HEK293T (cell line): ENCODE results near the gene MFRP.

Source experiments
- CTCF ChIA-PET: fragments of 350-600 bp; formaldehyde crosslinking; extraction: SDS; loops from one replicate; lab custom pipeline; 2021; ENCODE audit warnings: antibody characterized with exemption, inconsistent platforms; lab: Yijun Ruan, JAX
- POLR2A ChIA-PET: fragments of 350-600 bp; formaldehyde crosslinking; extraction: SDS; loops from one replicate; lab custom pipeline; 2020; ENCODE audit warnings: antibody characterized with exemption, inconsistent platforms; lab: Yijun Ruan, JAX
- DNase-seq: peaks from one replicate; pipeline ENCODE4 v3.0.0; 2012; ENCODE audit warnings: mixed read lengths; ENCODE audit errors: extremely low spot score
- ARNT ChIP-seq: fragments of 450-650 bp; IDR thresholded peaks from 2 replicates; pipeline ENCODE4 v1.6.1; 2017; ENCODE audit warnings: mild to moderate bottlenecking
- BHLHE40 ChIP-seq: fragments of 450-650 bp; IDR thresholded peaks from 2 replicates; pipeline ENCODE4 v1.6.1; 2016; ENCODE audit warnings: mild to moderate bottlenecking, moderate library complexity, borderline replicate concordance
- CTBP1 ChIP-seq: fragments of 450-650 bp; IDR thresholded peaks from 2 replicates; pipeline ENCODE4 v1.6.1; 2016; ENCODE audit warnings: borderline replicate concordance
- ELF4 ChIP-seq: fragments of 450-650 bp; IDR thresholded peaks from 2 replicates; pipeline ENCODE4 v1.6.1; 2017; ENCODE audit warnings: antibody characterized with exemption
- FOXA1 ChIP-seq: fragments of 450-650 bp; IDR thresholded peaks from 2 replicates; pipeline ENCODE4 v1.6.1; 2016; ENCODE audit warnings: mild to moderate bottlenecking
- FOXK2 ChIP-seq: fragments of 450-650 bp; IDR thresholded peaks from 2 replicates; pipeline ENCODE4 v1.6.1; 2016; ENCODE audit warnings: mild to moderate bottlenecking
- FOXM1 ChIP-seq: fragments of 450-650 bp; IDR thresholded peaks from 2 replicates; pipeline ENCODE4 v1.6.1; 2017; ENCODE audit warnings: mild to moderate bottlenecking, borderline replicate concordance
- HDGF ChIP-seq: fragments of 450-650 bp; IDR thresholded peaks from 2 replicates; pipeline ENCODE4 v1.6.1; 2017; ENCODE audit warnings: antibody characterized with exemption, borderline replicate concordance
- L3MBTL2 ChIP-seq: fragments of 450-650 bp; conservative IDR thresholded peaks from 2 replicates; pipeline ENCODE4 v1.6.1; 2016; ENCODE audit warnings: mild to moderate bottlenecking
- LEF1 ChIP-seq: fragments of 450-650 bp; IDR thresholded peaks from 2 replicates; pipeline ENCODE4 v1.6.1; 2017; ENCODE audit warnings: mild to moderate bottlenecking, borderline replicate concordance
- NFRKB ChIP-seq: fragments of 450-650 bp; IDR thresholded peaks from 2 replicates; pipeline ENCODE4 v1.6.1; 2016; ENCODE audit warnings: mild to moderate bottlenecking, moderate library complexity
- SP1 ChIP-seq: fragments of 450-650 bp; IDR thresholded peaks from 2 replicates; pipeline ENCODE4 v1.6.1; 2017
- SUZ12 ChIP-seq: fragments of 450-650 bp; IDR thresholded peaks from 2 replicates; pipeline ENCODE4 v1.6.1; 2016; ENCODE audit warnings: mild to moderate bottlenecking
- TARDBP ChIP-seq: fragments of 450-650 bp; IDR thresholded peaks from 2 replicates; pipeline ENCODE4 v1.6.1; 2016
- ZNF384 ChIP-seq: fragments of 450-650 bp; IDR thresholded peaks from 2 replicates; pipeline ENCODE4 v1.6.1; 2016
- TF ChIP-seq, protein P1 (sequence below): fragments of 450-650 bp; IDR thresholded peaks from 2 replicates; pipeline ENCODE4 v1.6.1; 2016

MFRP gene

DNA sequence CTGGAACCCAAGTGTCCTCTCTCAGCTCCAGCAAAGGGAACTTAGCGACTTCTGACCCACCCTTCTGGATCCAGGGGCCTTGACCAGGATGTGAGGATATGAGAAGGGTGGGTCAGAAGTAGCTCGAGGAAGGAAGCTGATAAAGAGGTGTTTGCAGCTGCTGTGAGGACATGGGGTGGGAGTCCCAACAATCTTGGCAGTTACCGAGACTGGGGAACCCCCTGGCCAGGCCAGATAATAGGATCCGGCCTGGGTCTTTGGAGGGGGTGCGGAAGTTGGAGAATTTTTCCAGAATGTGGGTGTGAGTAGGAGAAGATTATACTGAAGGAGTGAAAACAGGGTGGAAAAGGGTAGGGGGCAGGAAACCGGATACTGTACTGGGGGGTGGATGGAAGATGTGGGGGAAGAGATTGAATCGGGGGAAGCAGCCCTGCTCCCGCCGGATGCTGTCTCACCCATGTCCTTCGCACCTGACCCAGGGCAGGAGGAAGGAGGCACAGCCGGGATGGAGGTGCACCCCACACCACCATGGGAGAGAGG is 26.7 kb downstream of the MFRP start:
- no peak for DNase-seq
- ChIA-PET POLR2A (interaction anchor here (0.8 to 3.7 kb wide), 3 partner anchors 10 to 70 kb away, joined by 3 to 17 read pairs (median 3); no protein-coding TSS in a partner anchor), CTCF (interaction anchor here (0.7 to 1.0 kb wide), 2 partner anchors 11 to 136 kb away, joined by 3 read pairs; no protein-coding TSS in a partner anchor)

DNA sequence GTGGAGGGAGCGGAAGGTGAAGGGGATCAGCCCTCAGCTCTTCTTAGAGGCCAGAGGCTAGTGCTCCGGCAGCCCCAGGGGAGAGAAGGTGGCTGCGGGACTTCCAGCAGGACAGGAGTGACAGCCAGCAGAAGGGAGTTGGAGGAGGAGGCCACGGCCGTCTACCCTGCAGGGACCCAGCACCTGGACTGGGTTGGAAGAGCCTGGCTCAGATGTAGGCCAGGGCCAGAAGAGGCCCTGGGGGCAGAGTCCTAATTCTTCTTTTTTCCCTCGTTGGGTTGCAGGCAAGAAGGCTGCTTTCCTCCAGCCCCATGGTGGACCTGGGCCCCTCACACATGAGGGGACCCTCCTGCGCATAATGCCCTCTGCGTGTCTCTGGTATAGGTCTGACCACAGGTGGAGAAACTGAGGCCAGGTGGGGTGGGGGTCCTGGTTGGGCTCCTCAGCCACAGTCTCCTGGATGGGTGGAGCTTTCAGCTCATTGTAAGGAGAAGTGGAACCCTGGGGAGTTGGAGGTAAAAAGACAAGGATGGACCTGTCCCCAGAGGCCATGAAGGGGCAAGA is 27.3 kb downstream of the MFRP start:
- ChIA-PET POLR2A (interaction anchor here (0.6 to 3.7 kb wide), 4 partner anchors 9 to 155 kb away, joined by 3 to 17 read pairs (median 3); no protein-coding TSS in a partner anchor), CTCF (interaction anchor here (0.7 to 1.0 kb wide), 4 partner anchors 10 to 156 kb away, joined by 3 read pairs; no protein-coding TSS in a partner anchor)
- TF ChIP-seq FOXM1, result no peak
- TF ChIP-seq LEF1, result no peak
- no peak for TF ChIP-seq ZNF384
- no peak for TF ChIP-seq ELF4
- no peak for TF ChIP-seq BHLHE40
- TF ChIP-seq HDGF, result no peak
- TF ChIP-seq, protein P1, sequence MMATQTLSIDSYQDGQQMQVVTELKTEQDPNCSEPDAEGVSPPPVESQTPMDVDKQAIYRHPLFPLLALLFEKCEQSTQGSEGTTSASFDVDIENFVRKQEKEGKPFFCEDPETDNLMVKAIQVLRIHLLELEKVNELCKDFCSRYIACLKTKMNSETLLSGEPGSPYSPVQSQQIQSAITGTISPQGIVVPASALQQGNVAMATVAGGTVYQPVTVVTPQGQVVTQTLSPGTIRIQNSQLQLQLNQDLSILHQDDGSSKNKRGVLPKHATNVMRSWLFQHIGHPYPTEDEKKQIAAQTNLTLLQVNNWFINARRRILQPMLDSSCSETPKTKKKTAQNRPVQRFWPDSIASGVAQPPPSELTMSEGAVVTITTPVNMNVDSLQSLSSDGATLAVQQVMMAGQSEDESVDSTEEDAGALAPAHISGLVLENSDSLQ, result no peak
- TF ChIP-seq CTBP1, result no peak
- TF ChIP-seq FOXA1, result no peak
- no peak for TF ChIP-seq TARDBP
- TF ChIP-seq SUZ12, result no peak
- no peak for DNase-seq

More for the DNA sequence above, 26.7 kb downstream of the MFRP start:
- TF ChIP-seq FOXK2 (no peak), NFRKB (no peak), CTBP1 (no peak), ARNT (no peak), HDGF (no peak), LEF1 (no peak), ZNF384 (no peak), L3MBTL2 (no peak), FOXM1 (no peak)

DNA sequence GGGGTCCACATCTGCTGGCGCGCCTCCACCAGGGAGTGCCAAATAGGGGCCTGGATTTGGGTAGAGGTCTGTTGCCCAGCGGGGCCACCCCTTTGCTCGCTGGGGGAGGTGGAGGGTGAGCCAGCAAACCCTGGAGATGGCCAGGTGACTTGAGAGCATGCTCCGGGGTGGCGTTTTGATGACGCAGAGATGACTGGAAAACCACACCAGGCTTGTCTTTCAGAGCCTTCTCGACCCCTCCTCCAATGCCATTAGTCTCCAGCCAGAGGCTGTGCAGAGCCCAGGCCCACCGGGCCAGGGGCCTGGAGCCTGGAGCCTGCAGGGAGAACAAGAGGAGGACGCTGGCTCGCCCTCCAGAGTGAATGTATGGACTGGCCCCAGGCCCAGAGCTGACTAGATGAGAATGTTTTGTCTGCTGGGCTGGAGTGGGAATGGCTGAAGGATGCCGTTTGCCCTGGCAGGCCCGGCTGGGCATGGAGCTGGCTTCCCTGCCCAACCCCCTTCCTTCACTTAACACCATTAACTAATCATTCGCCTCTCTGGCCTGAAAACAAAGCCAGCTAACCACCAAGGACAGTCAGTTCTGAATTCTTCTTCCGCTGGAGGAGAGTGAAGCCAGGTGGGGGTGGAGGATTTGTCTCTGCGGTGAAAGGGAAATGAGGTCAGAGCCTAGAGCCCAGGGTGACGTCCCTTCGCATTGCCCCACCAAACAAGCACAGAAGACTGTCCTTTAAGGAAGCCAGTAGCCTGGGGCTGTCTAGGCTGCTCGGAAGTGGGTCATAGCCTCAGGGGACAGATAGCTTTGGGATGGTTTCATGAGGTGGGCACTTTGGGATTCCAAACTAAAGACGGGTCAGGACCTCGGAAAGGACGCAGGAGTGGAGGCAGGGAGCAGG is 28.0 kb downstream of the MFRP start:
- POLR2A ChIA-PET, result interaction anchor here (0.6 to 3.7 kb wide), 3 partner anchors 8 to 156 kb away, joined by 3 to 17 read pairs (median 3); no protein-coding TSS in a partner anchor
- CTCF ChIA-PET, result interaction anchor here (0.7 to 1.0 kb wide), 4 partner anchors 10 to 157 kb away, joined by 3 read pairs; no protein-coding TSS in a partner anchor
- no peak for DNase-seq
- no peak for TF ChIP-seq ZNF384
- TF ChIP-seq FOXA1, result no peak
- TF ChIP-seq HDGF, result no peak
- TF ChIP-seq, protein P1, result no peak
- no peak for TF ChIP-seq SP1
- no peak for TF ChIP-seq ELF4
- TF ChIP-seq ARNT, result no peak
- TF ChIP-seq FOXK2, result no peak
- no peak for TF ChIP-seq L3MBTL2
- TF ChIP-seq TARDBP, result no peak
- no peak for TF ChIP-seq FOXM1
- TF ChIP-seq CTBP1, result no peak
- TF ChIP-seq NFRKB, result no peak

DNA sequence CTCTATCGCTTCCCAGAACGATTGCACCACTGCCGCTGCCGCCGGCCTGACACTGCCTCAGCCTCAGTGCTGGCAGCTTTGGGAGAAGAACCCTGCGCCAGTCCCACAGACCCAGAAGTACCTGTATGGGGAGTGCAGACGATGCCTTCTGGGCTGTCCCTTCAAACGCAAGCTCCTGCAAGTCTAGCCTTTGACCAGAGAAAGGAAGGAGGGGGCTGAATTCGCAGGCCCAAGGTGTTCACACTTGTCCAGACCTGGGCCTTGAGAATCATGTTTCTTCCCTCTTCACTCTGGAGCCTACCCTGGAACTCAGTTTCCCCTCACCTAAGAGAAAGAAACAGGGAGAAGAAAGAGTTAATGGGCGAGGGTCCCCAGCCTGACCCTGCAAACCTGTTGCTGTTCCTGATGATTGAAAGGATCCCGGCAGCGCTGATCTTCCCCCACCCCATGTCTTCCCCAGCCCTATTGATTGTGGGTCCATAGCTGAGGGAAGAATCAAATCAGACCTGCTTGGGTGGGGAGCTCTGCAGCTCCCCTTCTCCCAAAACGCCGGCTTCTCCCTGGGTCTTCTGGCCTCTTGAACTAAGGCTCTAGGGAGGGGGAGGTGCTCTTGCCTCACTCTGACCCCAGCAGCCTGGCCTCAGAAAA is 28.8 kb downstream of the MFRP start:
- TF ChIP-seq CTBP1, result no peak
- TF ChIP-seq SP1, result no peak
- TF ChIP-seq BHLHE40, result no peak
- TF ChIP-seq ARNT, result no peak
- TF ChIP-seq TARDBP, result no peak
- no peak for TF ChIP-seq FOXA1
- no peak for TF ChIP-seq FOXM1
- no peak for TF ChIP-seq LEF1
- TF ChIP-seq ELF4, result no peak
- no peak for TF ChIP-seq ZNF384
- TF ChIP-seq NFRKB, result no peak
- TF ChIP-seq SUZ12, result no peak
- no peak for TF ChIP-seq HDGF
- TF ChIP-seq, protein P1, result no peak
- no peak for TF ChIP-seq FOXK2
- TF ChIP-seq L3MBTL2, result no peak
- ChIA-PET CTCF (interaction anchor here (0.6 to 1.3 kb wide), 2 partner anchors 22 to 158 kb away, joined by 3 read pairs; no protein-coding TSS in a partner anchor), POLR2A (interaction anchor here (0.8 to 3.7 kb wide), 11 partner anchors 10 to 266 kb away, joined by 3 to 17 read pairs (median 4); partner anchors contain the start of genes CBL, DPAGT1 and RNF26)
- no peak for DNase-seq
